Caco-2 (cell line): ENCODE measurements around the gene CFAP54. TPM values are rescaled to one million over a fixed set of nuclear protein-coding genes. Genes with fewer than 3 reads are reported as not detected.
"Not testable (repeated sequence)": the region's sequence is repeated elsewhere in the genome, so short reads cannot be mapped to it uniquely, and the experiment has no call there.

ENCODE experiments used
- BruUV-seq: library from RNA; stranded (reverse); fragments of 400-500 nt; replicated peaks from 2 replicates; lab custom pipeline; 2021; lab: Mats Ljungman, UMichigan
- CTCF ChIA-PET: fragments of 300-600 bp; sonication (Branson Sonifier 250); formaldehyde crosslinking; loops from one replicate; lab custom pipeline; 2022; ENCODE audit warnings: antibody characterized with exemption; lab: Charles Lee
- POLR2A ChIA-PET: fragments of 300-600 bp; sonication (Branson Sonifier 250); formaldehyde crosslinking; loops from one replicate; lab custom pipeline; 2022; ENCODE audit warnings: antibody characterized with exemption; lab: Charles Lee
- DNase-seq, 2 experiments: peaks; one replicate each; pipeline versions ENCODE4 v3.0.0 to v3.0.0-alpha.2; 2020 to 2022
- H3K27me3 ChIP-seq: replicated peaks from 2 replicates; pipeline ENCODE4 v1.6.0; 2011; ENCODE audit warnings: low read length; ENCODE audit not compliant: control insufficient read depth, insufficient read depth
- H3K36me3 ChIP-seq: 2 replicates; pipeline ENCODE4 v1.5.1; 2011; ENCODE audit warnings: low read length; ENCODE audit not compliant: control insufficient read depth, insufficient read depth
- H3K4me1 ChIP-seq: fragments of 250-450 bp; sonication (Bioruptor Pico); 2 replicates; pipeline ENCODE4 v1.5.1; 2020; ENCODE audit warnings: mild to moderate bottlenecking
- H3K4me3 ChIP-seq: 2 replicates; pipeline ENCODE4 v1.5.1; 2011; ENCODE audit warnings: low read depth, mild to moderate bottlenecking, control low read depth, low read length
- H3K9me3 ChIP-seq: fragments of 250-450 bp; sonication (Bioruptor Pico); 2 replicates; pipeline ENCODE4 v1.5.1; 2020; ENCODE audit warnings: mild to moderate bottlenecking, moderate library complexity
- H3K27ac Mint-ChIP-seq: one replicate; pipeline ENCODE4 v1.8.0; 2022; ENCODE audit warnings: mixed read lengths; ENCODE audit not compliant: unreplicated experiment
- H3K27me3 Mint-ChIP-seq: one replicate; pipeline ENCODE4 v1.8.0; 2022; ENCODE audit warnings: mixed read lengths; ENCODE audit not compliant: insufficient read depth, unreplicated experiment
- H3K36me3 Mint-ChIP-seq: one replicate; pipeline ENCODE4 v1.8.0; 2022; ENCODE audit warnings: mild to moderate bottlenecking, mixed read lengths; ENCODE audit not compliant: insufficient read depth, unreplicated experiment
- H3K4me1 Mint-ChIP-seq: one replicate; pipeline ENCODE4 v1.8.0; 2022; ENCODE audit warnings: low read depth, mixed read lengths; ENCODE audit not compliant: unreplicated experiment
- H3K4me3 Mint-ChIP-seq: one replicate; pipeline ENCODE4 v1.8.0; 2022; ENCODE audit warnings: mild to moderate bottlenecking, moderate library complexity, mixed read lengths; ENCODE audit not compliant: unreplicated experiment
- H3K9me3 Mint-ChIP-seq: one replicate; pipeline ENCODE4 v1.8.0; 2022; ENCODE audit warnings: mixed read lengths; ENCODE audit not compliant: unreplicated experiment
- CTCF ChIP-seq, 2 experiments: fragments of 200-600 bp in 1 of 2; IDR thresholded peaks; 1 replicate in 1 of 2; 2 replicates in 1 of 2; pipeline versions ENCODE4 v1.5.1 to v1.8.0; 2011 to 2022; ENCODE audit warnings: antibody characterized with exemption in 1 of 2, control low read depth in 1 of 2, inconsistent platforms in 1 of 2, low read depth in 1 of 2, low read length in 1 of 2, mild to moderate bottlenecking in 1 of 2, moderate library complexity in 1 of 2; ENCODE audit not compliant: insufficient read depth in 1 of 2, severe bottlenecking in 1 of 2, unreplicated experiment in 1 of 2
- intact Hi-C: fragments of 100-400 bp; cut with micrococcal nuclease; formaldehyde crosslinking; loops from one replicate; pipeline ENCODE4 v1.10.0; 2022; ENCODE audit not compliant: unreplicated experiment
- total RNA-seq: library from RNA; stranded (reverse); gene quantifications from 2 replicates; pipeline ENCODE4 v1.2.3, GENCODE V29; 2022

The CFAP54 gene
- total RNA-seq, 1 experiment from 2014 or later = 0.14 TPM

GRCh38 chr12:96456265-96456974, 33.0 kb upstream of the CFAP54 start:
- no TSS peak for BruUV-seq
- H3K9me3 Mint-ChIP-seq = no peaks in the 10 kb centered on the region
- intact Hi-C loops = no loop called here

DNA sequence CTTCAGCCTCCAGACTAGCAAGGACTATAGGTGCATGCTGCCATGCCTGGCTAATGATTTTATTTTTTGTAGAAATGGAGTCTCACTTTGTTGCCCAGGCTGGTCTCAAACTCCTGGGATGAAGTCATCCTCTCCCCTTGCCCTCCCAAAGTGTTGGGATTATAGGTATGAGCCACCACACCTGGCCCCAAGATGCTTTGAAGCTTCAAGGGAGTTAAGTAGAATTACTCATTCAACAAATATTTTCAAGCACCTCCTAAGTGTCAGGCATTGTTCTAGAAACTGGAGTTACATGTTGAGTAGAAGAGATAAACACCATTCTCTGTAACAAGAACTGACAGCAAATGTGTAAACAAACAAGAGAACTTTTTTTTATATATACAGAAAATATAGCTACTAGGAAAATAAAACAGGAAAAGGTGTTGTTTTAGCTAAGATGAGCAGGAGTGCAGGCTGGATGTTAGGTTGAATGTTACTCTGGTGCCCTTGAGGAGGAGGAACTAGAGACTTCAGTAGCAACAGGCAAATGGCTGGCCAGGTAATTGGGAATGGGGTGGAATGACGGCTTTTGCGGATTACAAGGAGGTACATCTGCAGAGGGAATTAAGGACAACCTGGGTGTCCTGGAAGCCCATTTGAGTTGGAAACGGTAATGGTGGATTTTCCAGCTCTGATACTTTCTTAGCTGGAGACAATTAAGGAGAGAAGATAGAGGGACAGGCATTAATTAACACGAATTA, 32.0 kb upstream of the CFAP54 start:
- no TSS peak for BruUV-seq

More at GRCh38 chr12:96456265-96456974, 33.0 kb upstream of the CFAP54 start:
- no peaks in the 10 kb centered on the region for H3K27me3 Mint-ChIP-seq
- ChIA-PET CTCF (no interaction called here), POLR2A (no interaction called here)
- no peaks in the 10 kb centered on the region for H3K4me1 ChIP-seq
- H3K9me3 ChIP-seq = no peaks in the 10 kb centered on the region
- DNase-seq = no peak
- H3K4me3 Mint-ChIP-seq = no peak overlapping the region
- H3K27me3 ChIP-seq = no peaks in the 10 kb centered on the region
- no peaks in the 10 kb centered on the region for H3K36me3 Mint-ChIP-seq
- TF ChIP-seq CTCF (IDR thresholded peaks at IDR 0.05; ENCODE audit: insufficient read depth in 1 of 2, low read depth in 1 of 2, low read length in 1 of 2, severe bottlenecking in 1 of 2, unreplicated experiment in 1 of 2) = no peak
- no peak overlapping the region for H3K27ac Mint-ChIP-seq
- no peak overlapping the region for H3K4me3 ChIP-seq
- no peaks in the 10 kb centered on the region for H3K4me1 Mint-ChIP-seq
- H3K36me3 ChIP-seq = no peaks in the 10 kb centered on the region

DNA sequence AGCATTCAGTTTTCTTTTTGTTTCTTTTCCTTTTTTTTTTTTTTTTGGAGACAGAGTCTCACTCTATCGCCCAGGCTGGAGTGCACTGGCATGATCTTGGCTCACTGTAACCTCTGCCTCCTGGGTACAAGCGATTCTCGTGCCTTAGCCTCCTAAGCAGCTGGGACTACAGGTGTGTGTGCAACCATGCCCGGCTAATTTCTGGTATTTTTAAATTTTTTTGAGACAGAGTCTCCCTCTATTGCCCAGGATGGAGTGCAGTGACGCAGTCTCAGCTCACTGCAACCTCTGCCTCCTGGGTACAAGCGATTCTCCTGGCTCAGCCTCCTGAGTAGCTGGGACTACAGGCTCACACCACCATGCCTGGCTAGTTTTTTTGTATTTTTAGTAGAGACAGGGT, 30.1 kb upstream of the CFAP54 start:
- H3K36me3 ChIP-seq, H3K4me3 Mint-ChIP-seq, H3K27me3 ChIP-seq, H3K27me3 Mint-ChIP-seq, BruUV-seq, H3K36me3 Mint-ChIP-seq, H3K9me3 Mint-ChIP-seq, POLR2A ChIA-PET, H3K4me1 Mint-ChIP-seq, H3K27ac Mint-ChIP-seq, CTCF ChIA-PET, H3K4me3 ChIP-seq, H3K4me1 ChIP-seq, H3K9me3 ChIP-seq, DNase-seq, intact Hi-C loops: not testable (repeated sequence)

More for the DNA sequence above, 32.0 kb upstream of the CFAP54 start:
- H3K9me3 Mint-ChIP-seq = no peaks in the 10 kb centered on the region
- H3K4me1 Mint-ChIP-seq = no peaks in the 10 kb centered on the region
- intact Hi-C loops = no loop called here
- no peaks in the 10 kb centered on the region for H3K27me3 Mint-ChIP-seq
- H3K36me3 Mint-ChIP-seq = no peaks in the 10 kb centered on the region
- Histone ChIP-seq H3K4me3 (no peak overlapping the region), H3K9me3 (no peaks in the 10 kb centered on the region), H3K36me3 (no peaks in the 10 kb centered on the region), H3K27me3 (no peaks in the 10 kb centered on the region), H3K4me1 (no peaks in the 10 kb centered on the region)
- CTCF ChIA-PET = no interaction called here
- POLR2A ChIA-PET = no interaction called here
- DNase-seq = no peak
- H3K27ac Mint-ChIP-seq = no peak overlapping the region
- no peak overlapping the region for H3K4me3 Mint-ChIP-seq
- TF ChIP-seq CTCF (IDR thresholded peaks at IDR 0.05; ENCODE audit: insufficient read depth in 1 of 2, low read depth in 1 of 2, low read length in 1 of 2, severe bottlenecking in 1 of 2, unreplicated experiment in 1 of 2) = no peak
